Fibroblast of peridontal ligament (primary cell): ENCODE measurements around the gene MAFG.
"Not testable (repeated sequence)": the region's sequence is repeated elsewhere in the genome, so short reads cannot be mapped to it uniquely, and the experiment has no call there.

Experiments used
- DNase-seq: peaks from one replicate; pipeline ENCODE4 v3.0.0-alpha.2; 2010; ENCODE audit errors: extremely low read depth

MAFG gene

GRCh38 chr17:81923302-81924260 is 4.0 kb downstream of the MAFG start:
- peak; percentile 81 for DNase-seq

DNA sequence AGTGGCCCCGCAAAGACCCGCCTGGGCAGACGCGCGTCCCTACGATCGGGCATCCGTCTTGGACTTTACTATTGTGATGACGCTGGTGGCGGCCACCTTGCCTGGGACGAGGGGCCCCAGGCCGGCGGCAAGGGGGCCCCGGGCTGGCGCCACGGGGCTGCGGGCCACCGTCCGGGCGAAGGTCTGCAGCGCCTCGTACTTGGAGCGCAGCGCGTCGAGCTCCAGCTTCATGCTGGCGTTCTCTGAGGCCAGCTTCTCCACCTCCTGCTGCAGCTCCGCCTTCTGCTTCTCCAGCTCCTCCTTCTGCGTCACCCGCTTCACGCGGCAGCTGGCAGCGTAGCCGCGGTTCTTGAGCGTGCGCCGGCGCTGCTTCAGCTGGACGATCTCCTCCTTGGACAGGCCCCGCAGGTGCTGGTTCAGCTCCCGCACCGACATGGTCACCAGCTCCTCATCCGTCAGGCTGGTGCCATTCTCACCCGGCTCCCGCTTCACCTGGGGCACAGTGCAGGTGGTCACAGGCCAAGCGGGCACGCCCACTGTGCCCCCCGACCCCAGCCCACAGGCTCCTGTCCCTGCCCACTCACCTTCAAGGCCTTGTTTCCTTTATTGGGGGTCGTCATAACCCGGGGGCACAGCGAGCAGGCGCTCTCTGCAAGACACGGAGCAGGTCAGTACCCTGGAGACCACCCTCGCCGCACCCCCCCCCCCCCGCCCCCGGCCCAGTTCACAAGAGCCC is 4.8 kb downstream of the MAFG start:
- DNase-seq, result no peak

DNA sequence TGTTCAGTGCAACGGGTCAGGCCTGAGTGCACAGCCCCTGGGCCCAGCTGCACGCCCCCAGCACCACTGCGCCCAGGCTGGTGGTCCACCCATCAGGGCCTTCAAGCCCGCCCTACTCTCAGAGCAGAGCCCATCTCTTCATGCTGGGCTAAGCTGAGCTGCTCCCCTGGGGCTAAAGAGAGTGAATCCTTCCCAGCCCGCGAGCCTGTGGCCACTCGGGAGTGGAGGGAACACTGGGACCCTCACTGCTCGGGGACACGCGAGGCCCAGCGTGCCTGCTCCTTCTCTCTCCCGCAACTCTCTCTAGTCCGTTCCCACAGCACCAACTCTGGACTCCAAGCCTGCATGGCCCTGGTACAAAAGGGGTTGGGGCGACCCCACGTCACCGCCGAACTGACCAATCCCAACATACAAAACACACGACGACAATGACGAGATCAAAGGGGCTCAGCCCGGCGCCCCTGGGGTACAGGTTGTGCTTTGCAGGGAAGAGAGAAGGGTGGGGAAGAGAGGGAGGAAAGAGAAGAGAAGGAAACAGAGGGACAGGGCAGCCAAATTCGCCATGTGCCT is 5.5 kb downstream of the MAFG start:
- no peak for DNase-seq

DNA sequence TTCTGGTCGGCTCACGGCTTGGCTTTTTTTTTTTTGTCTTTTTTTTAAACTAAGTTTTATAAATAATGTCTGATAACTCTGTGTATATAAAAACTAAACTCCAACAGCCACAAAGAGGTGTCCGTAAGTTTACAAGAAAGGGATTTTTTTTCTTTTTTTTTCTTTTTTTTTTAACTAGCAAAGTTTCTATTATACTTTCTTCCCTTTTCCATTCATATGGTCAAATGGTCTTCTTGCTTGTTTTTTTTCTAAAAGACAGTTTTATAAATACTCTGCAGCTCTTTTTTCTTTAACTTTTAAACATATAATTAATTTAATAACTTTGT is 6.0 kb downstream of the MAFG start:
- DNase-seq, result no peak

DNA sequence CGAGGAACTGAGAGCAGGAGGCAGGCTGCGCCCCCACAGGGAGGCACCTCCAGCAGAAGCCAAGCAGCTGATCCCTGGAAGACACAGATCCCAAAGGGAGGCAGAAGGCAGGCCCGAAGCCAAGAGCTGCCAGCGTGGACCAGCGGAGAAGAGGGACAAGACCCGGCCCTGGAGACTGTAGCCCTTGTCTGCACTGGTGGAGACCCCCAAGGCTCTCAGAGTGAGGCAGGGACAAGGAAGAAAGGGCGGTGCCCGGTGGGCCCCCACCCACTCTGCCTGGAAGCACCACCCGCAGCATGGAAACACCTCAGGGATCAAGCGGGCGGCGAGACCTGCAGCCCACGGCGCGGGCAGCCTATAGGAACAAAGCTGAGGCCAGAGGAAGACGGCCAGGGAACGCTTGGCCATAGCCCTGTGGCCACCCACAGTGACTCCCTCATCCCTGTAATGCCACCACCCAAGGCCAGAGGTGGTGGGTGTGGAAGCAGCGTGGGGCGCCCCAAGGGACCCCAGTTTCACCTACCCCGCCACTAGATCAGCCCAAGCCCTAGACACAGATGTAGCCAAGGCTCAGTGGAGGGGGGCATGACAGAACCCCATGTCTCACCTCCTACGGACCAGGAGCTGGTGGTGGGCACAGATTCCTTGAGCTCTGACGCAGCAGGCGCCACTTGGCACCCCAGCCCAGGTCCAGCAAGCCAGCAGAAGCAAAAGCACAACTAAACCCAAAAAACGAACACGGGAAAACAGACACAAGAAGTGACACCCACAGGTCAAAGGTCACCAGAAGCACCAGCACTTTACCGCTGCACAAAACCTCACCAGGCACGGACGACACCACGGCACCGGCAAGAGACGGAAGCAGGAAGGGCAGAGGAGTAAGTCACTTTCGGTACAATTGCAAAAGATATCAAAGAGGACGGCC is 6.7 kb downstream of the MAFG start:
- DNase-seq, result no peak

DNA sequence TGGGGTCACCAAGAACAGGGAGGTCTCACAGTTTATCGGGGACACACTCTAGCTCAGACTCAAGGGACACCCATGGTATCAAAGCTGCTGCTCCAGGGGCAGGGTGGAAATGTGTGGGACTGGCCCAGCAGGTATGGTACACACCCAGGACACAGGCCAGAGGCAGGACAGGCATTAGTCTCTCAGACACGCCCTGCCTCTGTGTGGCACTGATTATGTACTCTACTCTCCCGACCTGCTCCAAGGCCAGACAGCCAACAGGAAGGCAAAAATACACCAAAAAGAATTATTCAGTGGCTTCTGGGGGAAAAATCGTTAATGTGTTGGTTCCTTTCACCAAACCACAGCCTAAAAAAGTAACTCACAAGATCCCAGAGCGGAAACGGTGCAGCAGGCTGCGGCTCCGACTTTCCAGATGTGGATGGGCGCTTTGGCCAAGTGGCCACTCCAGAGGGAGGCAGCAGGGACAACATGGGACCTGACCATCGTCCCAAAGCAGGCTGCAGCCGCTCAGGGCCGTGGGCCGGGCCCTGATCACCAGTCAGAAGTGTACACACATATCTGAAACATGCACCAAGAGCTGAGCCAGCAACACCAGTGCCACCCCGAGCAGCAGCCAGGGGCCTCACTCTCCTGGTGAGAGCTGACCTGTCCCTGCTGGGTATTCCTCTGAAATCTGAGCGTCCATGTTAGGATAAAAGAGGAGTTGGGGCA is 8.5 kb downstream of the MAFG start:
- DNase-seq, result no peak

DNA sequence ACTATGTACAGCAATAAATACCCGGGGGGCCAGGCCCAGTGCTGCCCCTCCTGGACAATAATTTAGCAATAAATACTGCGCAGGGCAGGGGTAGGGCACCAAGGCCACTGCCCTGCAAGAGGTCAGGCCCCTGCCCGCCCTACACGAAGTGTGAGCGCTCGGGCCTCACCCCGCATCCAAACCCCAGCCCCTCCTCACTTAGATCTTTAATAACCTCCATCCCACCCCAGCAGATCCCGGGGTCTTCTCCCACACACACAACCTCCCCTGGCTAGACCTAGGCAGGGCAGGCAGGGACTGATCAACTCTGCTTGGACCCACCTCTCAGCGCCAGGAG is 9.2 kb downstream of the MAFG start:
- not testable (repeated sequence) for DNase-seq

GRCh38 chr17:81917565-81918332 is 9.8 kb downstream of the MAFG start, which contains the start of gene SIRT7:
Gene SIRT7, minus strand, starts transcription at chr17:81918176. Its CDS starts 45 bp downstream, at chr17:81918131.
- peak; percentile 51 for DNase-seq

- peak; percentile 69 for DNase-seq
Observed at GRCh38 chr17:81916234-81917001, 11.1 kb downstream of the MAFG start.

DNA sequence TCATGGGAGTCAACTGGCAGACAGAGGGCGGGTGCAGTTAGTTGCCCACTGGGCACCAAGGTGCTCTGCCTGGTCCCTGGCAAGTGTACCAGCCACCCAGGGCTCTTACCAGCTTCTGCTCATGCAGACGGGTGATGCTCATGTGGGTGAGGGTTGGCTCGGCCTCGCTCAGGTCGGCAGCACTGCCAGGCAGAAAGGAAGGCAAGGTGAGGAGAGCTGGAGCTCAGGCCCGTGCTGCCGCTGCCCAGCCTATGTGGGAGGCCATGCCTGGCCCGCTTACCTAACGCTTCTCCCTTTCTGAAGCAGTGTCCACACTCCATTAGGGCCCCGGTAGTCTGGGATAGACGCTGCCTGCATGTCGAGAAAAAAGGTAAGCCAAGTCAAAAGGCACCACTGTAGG is 12.2 kb downstream of the MAFG start:
- no peak for DNase-seq

GRCh38 chr17:81914103-81914850 is 13.3 kb downstream of the MAFG start:
- DNase-seq, result no peak

DNA sequence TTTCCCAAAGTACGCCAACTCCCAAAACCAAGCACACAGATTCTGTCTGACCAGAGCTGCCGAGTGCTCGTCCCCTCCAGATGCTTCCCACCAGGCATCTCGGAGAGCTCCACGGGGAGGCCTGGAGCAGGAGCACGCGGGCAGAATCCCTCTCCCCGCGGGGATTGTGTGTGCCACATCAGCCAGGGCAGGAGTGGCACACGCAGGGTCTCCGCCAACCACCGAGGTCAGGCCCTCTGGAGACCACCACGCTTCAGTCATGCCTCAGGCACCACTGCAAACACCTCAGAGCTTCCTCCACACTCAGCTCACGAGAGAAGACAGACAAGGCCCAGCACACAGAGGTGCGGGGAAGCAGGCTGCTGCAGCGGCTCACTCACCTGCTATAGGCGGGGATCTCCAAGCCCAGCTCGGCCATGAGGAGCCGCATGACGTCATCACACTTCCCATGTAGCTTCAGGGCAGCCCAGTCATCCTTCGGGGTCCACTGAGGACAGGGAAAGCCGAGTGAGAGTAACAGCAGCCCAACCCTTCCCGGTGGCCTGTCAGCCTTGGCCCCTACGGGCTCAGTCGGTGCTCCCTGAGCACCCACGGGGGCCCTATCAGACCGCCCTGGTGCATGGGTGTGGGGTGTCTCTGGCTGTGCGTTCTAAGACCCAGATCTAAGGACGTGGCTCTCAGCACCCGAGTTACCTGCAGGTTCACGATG is 14.0 kb downstream of the MAFG start:
- no peak for DNase-seq

- DNase-seq, result no peak
Observed at GRCh38 chr17:81912441-81913309, 14.9 kb downstream of the MAFG start.

DNA sequence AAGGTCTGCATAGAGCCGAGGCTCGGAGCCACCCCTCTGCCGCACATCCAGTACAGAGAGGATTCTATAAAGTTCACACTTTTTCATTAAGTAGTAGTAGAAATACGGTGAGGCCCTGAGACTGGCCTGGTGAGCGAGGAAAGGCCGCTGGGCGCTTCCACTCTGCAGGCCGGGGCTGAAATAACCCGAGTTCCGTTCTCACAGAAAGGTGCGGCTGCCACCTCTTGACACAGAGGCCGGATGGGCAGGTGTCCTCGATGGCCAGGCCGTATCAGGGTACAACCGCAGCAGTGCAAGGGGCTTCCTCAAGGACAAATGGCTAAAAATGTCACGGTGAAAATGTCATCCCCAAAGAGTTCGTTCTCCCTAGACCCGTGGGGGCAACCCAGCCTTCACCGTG is 15.6 kb downstream of the MAFG start:
- no peak for DNase-seq

- DNase-seq, result peak; percentile 68
Observed at GRCh38 chr17:81911277-81911961, 16.1 kb downstream of the MAFG start, which contains the start of gene PCYT2. Gene PCYT2, minus strand, starts transcription at chr17:81911399. Its CDS starts 44 bp downstream, at chr17:81911355.

GRCh38 chr17:81910840-81911276 is 16.7 kb downstream of the MAFG start:
- no peak for DNase-seq
